HepG2 (cell line): ENCODE results near the gene TBC1D4. TPM values are rescaled to one million over a fixed set of nuclear protein-coding genes. Genes with fewer than 3 reads are reported as not detected.

Source experiments
- ARNTL ChIP-seq: sonication (generic); formaldehyde crosslinking; IDR thresholded peaks from 2 replicates; pipeline ENCODE4 v1.4.0; 2020; ENCODE audit warnings: mild to moderate bottlenecking, missing genetic modification reagents
- FOXA1 ChIP-seq, 2 experiments: fragments of 450-650 bp in 1 of 2; sonication (generic) in 1 of 2; formaldehyde crosslinking in 1 of 2; IDR thresholded peaks; 2 replicates each; pipeline versions ENCODE4 v1.4.0 to v1.6.1; 2016 to 2020; ENCODE audit warnings: missing genetic modification reagents in 1 of 2
- FOXP1 ChIP-seq, 2 experiments: fragments of 450-650 bp in 1 of 2; IDR thresholded peaks; 2 replicates each; pipeline ENCODE4 v1.6.1; 2017 to 2018; ENCODE audit warnings: antibody characterized with exemption in 1 of 2
- GATAD2A ChIP-seq: IDR thresholded peaks from 2 replicates; pipeline ENCODE4 v1.6.1; 2016
- HDAC1 ChIP-seq: sonication (generic); formaldehyde crosslinking; IDR thresholded peaks from 2 replicates; pipeline ENCODE4 v1.5.1; 2020; ENCODE audit warnings: mild to moderate bottlenecking, missing genetic modification reagents
- IKZF4 ChIP-seq: sonication (generic); formaldehyde crosslinking; IDR thresholded peaks from 2 replicates; pipeline ENCODE4 v1.5.1; 2020; ENCODE audit warnings: borderline replicate concordance, mild to moderate bottlenecking, low read depth, missing genetic modification reagents; ENCODE audit errors: not compliant biosample characterization
- MLX ChIP-seq: IDR thresholded peaks from 2 replicates; pipeline ENCODE4 v1.6.1; 2016
- NCOA2 ChIP-seq: sonication (generic); formaldehyde crosslinking; IDR thresholded peaks from 2 replicates; pipeline ENCODE4 v1.8.0; 2022; ENCODE audit warnings: inconsistent platforms
- NR3C1 ChIP-seq: sonication (generic); formaldehyde crosslinking; IDR thresholded peaks from 2 replicates; pipeline ENCODE4 v1.4.0; 2020; ENCODE audit warnings: missing genetic modification reagents
- RCOR2 ChIP-seq: IDR thresholded peaks from 2 replicates; pipeline ENCODE4 v1.6.1; 2016; ENCODE audit warnings: missing biosample characterization, missing genetic modification reagents
- TFAP4 ChIP-seq: sonication (generic); IDR thresholded peaks from 2 replicates; pipeline ENCODE4 v1.6.1; 2016; ENCODE audit warnings: low read depth, borderline replicate concordance
- ZBTB14 ChIP-seq: sonication (generic); formaldehyde crosslinking; IDR thresholded peaks from 2 replicates; pipeline ENCODE4 v1.4.0; 2020; ENCODE audit warnings: missing genetic modification reagents
- ZBTB20 ChIP-seq: sonication (generic); formaldehyde crosslinking; IDR thresholded peaks from 2 replicates; pipeline ENCODE4 v1.8.1; 2023; ENCODE audit warnings: missing genetic modification reagents, low read depth, mild to moderate bottlenecking, borderline replicate concordance
- ZBTB40 ChIP-seq, 2 experiments: fragments of 450-650 bp in 1 of 2; sonication (generic) in 1 of 2; formaldehyde crosslinking in 1 of 2; IDR thresholded peaks; 2 replicates each; pipeline versions ENCODE4 v1.6.1 to v1.8.0; 2016 to 2022; ENCODE audit warnings: antibody characterized with exemption in 1 of 2, mild to moderate bottlenecking in 1 of 2, missing genetic modification reagents in 1 of 2
- ZFYVE20 ChIP-seq: sonication (generic); formaldehyde crosslinking; IDR thresholded peaks from 2 replicates; pipeline ENCODE4 v1.8.0; 2023; ENCODE audit warnings: low read depth, mild to moderate bottlenecking, moderate library complexity, missing genetic modification reagents, borderline replicate concordance
- ZMAT3 ChIP-seq: sonication (generic); formaldehyde crosslinking; conservative IDR thresholded peaks from 2 replicates; pipeline ENCODE4 v1.7.0; 2021; ENCODE audit warnings: missing genetic modification reagents
- polyA plus RNA-seq, 8 experiments: library from polyadenylated mRNA; depleted of rRNA in 3 of 8; stranded (reverse) in 7 of 8; unstranded in 1 of 8; fragments of >200 nt; fragmentation: Illumina TruSeq in 4 of 8; extraction: Trizol in 4 of 8; gene quantifications; 2 replicates each; pipeline versions ENCODE4 v1.2.1 to v1.2.3, GENCODE V29; 2011 to 2016; ENCODE audit warnings: low read depth in 4 of 8, missing spikeins in 1 of 8, mixed read lengths in 1 of 8; ENCODE audit not compliant: insufficient read depth in 1 of 8
- total RNA-seq, 5 experiments: library from RNA; depleted of rRNA; stranded (reverse); fragments of >200 nt; fragmentation: Illumina TruSeq; extraction: Trizol; gene quantifications; 2 replicates each; pipeline ENCODE4 v1.2.3, GENCODE V29; 2016; ENCODE audit warnings: low read depth in 1 of 5

Gene TBC1D4
- total and polyA plus RNA-seq, 2 of the 13 experiments (the other 11 are each of a cell fraction or from before 2014, with no cell fraction given) = 35.9 to 64.4 TPM

- TF ChIP-seq ZBTB40 (IDR thresholded peaks at IDR 0.05) = no peak
- no peak for TF ChIP-seq ZBTB40 (CRISPR knock-in tag; IDR thresholded peaks at IDR 0.05)
- TF ChIP-seq ZMAT3 (CRISPR knock-in tag) = no peak
- no peak for TF ChIP-seq ZFYVE20 (CRISPR knock-in tag)
- peak; percentile 54 for TF ChIP-seq TFAP4
- no peak for TF ChIP-seq FOXA1 (IDR thresholded peaks at IDR 0.05)
- TF ChIP-seq FOXA1 (CRISPR knock-in tag; IDR thresholded peaks at IDR 0.05) = peak; percentile 56
- TF ChIP-seq HDAC1 (CRISPR knock-in tag) = peak; percentile 46; the same call in 1 of the 2 replicates
- peak; percentile 56 for TF ChIP-seq MLX (CRISPR knock-in tag)
- no peak for TF ChIP-seq NR3C1 (CRISPR knock-in tag)
- 0 out of 2 replicates have a peak, but pooled peaks have one; percentile 34 for TF ChIP-seq ARNTL (CRISPR knock-in tag)
- peak; percentile 74 for TF ChIP-seq GATAD2A (CRISPR knock-in tag)
- TF ChIP-seq ZBTB20 (CRISPR knock-in tag) = 0 out of 2 replicates have a peak, but pooled peaks have one; percentile 21
- no peak for TF ChIP-seq IKZF4 (CRISPR knock-in tag)
- no peak for TF ChIP-seq FOXP1 (IDR thresholded peaks at IDR 0.05)
- peak; percentile 82 for TF ChIP-seq FOXP1 (CRISPR knock-in tag; IDR thresholded peaks at IDR 0.05)
- TF ChIP-seq ZBTB14 (CRISPR knock-in tag) = no peak
- peak; percentile 45; the same call in 1 of the 2 replicates for TF ChIP-seq NCOA2 (CRISPR knock-in tag)
- 0 out of 2 replicates have a peak, but pooled peaks have one; percentile 31 for TF ChIP-seq RCOR2 (CRISPR knock-in tag)
These were observed 179.8 kb downstream of the TBC1D4 start (continued) for GRCh38 chr13:75302071-75302698.
